HepG2 (cell line): ENCODE results near the gene SLC5A10. TPM values are rescaled to one million over a fixed set of nuclear protein-coding genes. Genes with fewer than 3 reads are reported as not detected.

ENCODE experiments used
- ERF ChIP-seq: IDR thresholded peaks from 2 replicates; pipeline ENCODE4 v1.6.1; 2018; ENCODE audit warnings: missing biosample characterization, missing genetic modification reagents
- HNRNPLL ChIP-seq: fragments of 200-400 bp; formaldehyde crosslinking; IDR thresholded peaks from 2 replicates; pipeline ENCODE4 v1.6.1; 2017; ENCODE audit warnings: mild to moderate bottlenecking, low read depth, low read length; ENCODE audit not compliant: poor library complexity, severe bottlenecking
- NFKBIZ ChIP-seq: IDR thresholded peaks from 2 replicates; pipeline ENCODE4 v1.6.1; 2018; ENCODE audit warnings: missing genetic modification reagents, missing compliant biosample characterization
- NFYC ChIP-seq: IDR thresholded peaks from 2 replicates; pipeline ENCODE4 v1.6.1; 2016; ENCODE audit warnings: missing genetic modification reagents, missing compliant biosample characterization
- PRPF4 ChIP-seq: fragments of 200-400 bp; formaldehyde crosslinking; IDR thresholded peaks from 2 replicates; pipeline ENCODE4 v1.6.1; 2016; ENCODE audit warnings: low read length, low read depth; ENCODE audit not compliant: poor library complexity, severe bottlenecking
- RFXANK ChIP-seq: IDR thresholded peaks from 2 replicates; pipeline ENCODE4 v1.6.1; 2016
- SMC3 ChIP-seq: IDR thresholded peaks from 2 replicates; pipeline ENCODE4 v1.6.1; 2011; ENCODE audit warnings: low read length, improper control_type of control experiment
- TBP ChIP-seq: sonication (generic); formaldehyde crosslinking; IDR thresholded peaks from 2 replicates; pipeline ENCODE4 v1.5.0; 2020; ENCODE audit warnings: missing genetic modification reagents
- ZFP37 ChIP-seq: sonication (generic); formaldehyde crosslinking; IDR thresholded peaks from 2 replicates; pipeline ENCODE4 v1.4.0; 2020; ENCODE audit warnings: missing genetic modification reagents, borderline replicate concordance
- ZGPAT ChIP-seq: IDR thresholded peaks from 2 replicates; pipeline ENCODE4 v1.6.1; 2016; ENCODE audit warnings: mild to moderate bottlenecking
- ZNF362 ChIP-seq: sonication (generic); formaldehyde crosslinking; IDR thresholded peaks from 2 replicates; pipeline ENCODE4 v1.4.0; 2020; ENCODE audit warnings: missing genetic modification reagents, mild to moderate bottlenecking, borderline replicate concordance
- ZNF652 ChIP-seq: IDR thresholded peaks from 2 replicates; pipeline ENCODE4 v1.6.1; 2016; ENCODE audit warnings: low read depth, borderline replicate concordance
- ZNF674 ChIP-seq: sonication (generic); formaldehyde crosslinking; IDR thresholded peaks from 2 replicates; pipeline ENCODE4 v1.5.0; 2020; ENCODE audit warnings: low read depth, mild to moderate bottlenecking, missing genetic modification reagents
- ZNF784 ChIP-seq: sonication (generic); formaldehyde crosslinking; IDR thresholded peaks from 2 replicates; pipeline ENCODE4 v1.5.1; 2020; ENCODE audit warnings: missing genetic modification reagents, mild to moderate bottlenecking, borderline replicate concordance
- polyA plus RNA-seq, 8 experiments: library from polyadenylated mRNA; depleted of rRNA in 3 of 8; stranded (reverse) in 7 of 8; unstranded in 1 of 8; fragments of >200 nt; fragmentation: Illumina TruSeq in 4 of 8; extraction: Trizol in 4 of 8; gene quantifications; 2 replicates each; pipeline versions ENCODE4 v1.2.1 to v1.2.3, GENCODE V29; 2011 to 2016; ENCODE audit warnings: low read depth in 4 of 8, missing spikeins in 1 of 8, mixed read lengths in 1 of 8; ENCODE audit not compliant: insufficient read depth in 1 of 8
- total RNA-seq, 5 experiments: library from RNA; depleted of rRNA; stranded (reverse); fragments of >200 nt; fragmentation: Illumina TruSeq; extraction: Trizol; gene quantifications; 2 replicates each; pipeline ENCODE4 v1.2.3, GENCODE V29; 2016; ENCODE audit warnings: low read depth in 1 of 5
- TF ChIP-seq, protein P1 (sequence below): sonication (generic); formaldehyde crosslinking; IDR thresholded peaks from 2 replicates; pipeline ENCODE4 v1.8.0; 2022; ENCODE audit warnings: mild to moderate bottlenecking, missing genetic modification reagents, borderline replicate concordance
- TF ChIP-seq, protein P2 (sequence below): IDR thresholded peaks from 2 replicates; pipeline ENCODE4 v1.6.1; 2016
- TF ChIP-seq, protein P3 (sequence below): sonication (generic); formaldehyde crosslinking; conservative IDR thresholded peaks from 2 replicates; pipeline ENCODE4 v1.4.0; 2020; ENCODE audit warnings: missing genetic modification reagents
- TF ChIP-seq, protein P4 (sequence below): sonication (generic); formaldehyde crosslinking; IDR thresholded peaks from 2 replicates; pipeline ENCODE4 v1.5.1; 2020; ENCODE audit warnings: mild to moderate bottlenecking, missing genetic modification reagents, moderate library complexity

The SLC5A10 gene
- total and polyA plus RNA-seq, 2 of the 13 experiments (the other 11 are each of a cell fraction or from before 2014, with no cell fraction given) = 0.05 TPM; not detected in 1

GRCh38 chr17:18919963-18920362 is 32.0 kb upstream of the SLC5A10 start (continued):
- TF ChIP-seq, protein P1, sequence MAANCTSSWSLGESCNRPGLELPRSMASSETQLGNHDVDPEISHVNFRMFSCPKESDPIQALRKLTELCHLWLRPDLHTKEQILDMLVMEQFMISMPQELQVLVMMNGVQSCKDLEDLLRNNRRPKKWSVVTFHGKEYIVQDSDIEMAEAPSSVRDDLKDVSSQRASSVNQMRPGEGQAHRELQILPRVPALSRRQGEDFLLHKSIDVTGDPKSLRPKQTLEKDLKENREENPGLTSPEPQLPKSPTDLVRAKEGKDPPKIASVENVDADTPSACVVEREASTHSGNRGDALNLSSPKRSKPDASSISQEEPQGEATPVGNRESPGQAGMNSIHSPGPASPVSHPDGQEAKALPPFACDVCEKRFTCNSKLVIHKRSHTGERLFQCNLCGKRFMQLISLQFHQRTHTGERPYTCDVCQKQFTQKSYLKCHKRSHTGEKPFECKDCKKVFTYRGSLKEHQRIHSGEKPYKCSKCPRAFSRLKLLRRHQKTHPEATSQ (CRISPR knock-in tag) = no peak
- no peak for TF ChIP-seq RFXANK (CRISPR knock-in tag)
- TF ChIP-seq NFYC (CRISPR knock-in tag) = no peak
- no peak for TF ChIP-seq ZNF652
- no peak for TF ChIP-seq ZGPAT (CRISPR knock-in tag)
- TF ChIP-seq, protein P2, sequence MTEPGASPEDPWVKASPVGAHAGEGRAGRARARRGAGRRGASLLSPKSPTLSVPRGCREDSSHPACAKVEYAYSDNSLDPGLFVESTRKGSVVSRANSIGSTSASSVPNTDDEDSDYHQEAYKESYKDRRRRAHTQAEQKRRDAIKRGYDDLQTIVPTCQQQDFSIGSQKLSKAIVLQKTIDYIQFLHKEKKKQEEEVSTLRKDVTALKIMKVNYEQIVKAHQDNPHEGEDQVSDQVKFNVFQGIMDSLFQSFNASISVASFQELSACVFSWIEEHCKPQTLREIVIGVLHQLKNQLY (CRISPR knock-in tag) = 0 out of 2 replicates have a peak, but pooled peaks have one; percentile 12
- TF ChIP-seq HNRNPLL = no peak
- no peak for TF ChIP-seq ZFP37 (CRISPR knock-in tag)
- no peak for TF ChIP-seq NFKBIZ (CRISPR knock-in tag)
- TF ChIP-seq SMC3 = no peak
- TF ChIP-seq ZNF784 (CRISPR knock-in tag) = no peak
- no peak for TF ChIP-seq ZNF674 (CRISPR knock-in tag)
- TF ChIP-seq PRPF4 = no peak
- TF ChIP-seq, protein P3, sequence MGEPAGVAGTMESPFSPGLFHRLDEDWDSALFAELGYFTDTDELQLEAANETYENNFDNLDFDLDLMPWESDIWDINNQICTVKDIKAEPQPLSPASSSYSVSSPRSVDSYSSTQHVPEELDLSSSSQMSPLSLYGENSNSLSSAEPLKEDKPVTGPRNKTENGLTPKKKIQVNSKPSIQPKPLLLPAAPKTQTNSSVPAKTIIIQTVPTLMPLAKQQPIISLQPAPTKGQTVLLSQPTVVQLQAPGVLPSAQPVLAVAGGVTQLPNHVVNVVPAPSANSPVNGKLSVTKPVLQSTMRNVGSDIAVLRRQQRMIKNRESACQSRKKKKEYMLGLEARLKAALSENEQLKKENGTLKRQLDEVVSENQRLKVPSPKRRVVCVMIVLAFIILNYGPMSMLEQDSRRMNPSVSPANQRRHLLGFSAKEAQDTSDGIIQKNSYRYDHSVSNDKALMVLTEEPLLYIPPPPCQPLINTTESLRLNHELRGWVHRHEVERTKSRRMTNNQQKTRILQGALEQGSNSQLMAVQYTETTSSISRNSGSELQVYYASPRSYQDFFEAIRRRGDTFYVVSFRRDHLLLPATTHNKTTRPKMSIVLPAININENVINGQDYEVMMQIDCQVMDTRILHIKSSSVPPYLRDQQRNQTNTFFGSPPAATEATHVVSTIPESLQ = no peak
- 0 out of 2 replicates have a peak, but pooled peaks have one; percentile 14 for TF ChIP-seq ERF (CRISPR knock-in tag)
- TF ChIP-seq, protein P4, sequence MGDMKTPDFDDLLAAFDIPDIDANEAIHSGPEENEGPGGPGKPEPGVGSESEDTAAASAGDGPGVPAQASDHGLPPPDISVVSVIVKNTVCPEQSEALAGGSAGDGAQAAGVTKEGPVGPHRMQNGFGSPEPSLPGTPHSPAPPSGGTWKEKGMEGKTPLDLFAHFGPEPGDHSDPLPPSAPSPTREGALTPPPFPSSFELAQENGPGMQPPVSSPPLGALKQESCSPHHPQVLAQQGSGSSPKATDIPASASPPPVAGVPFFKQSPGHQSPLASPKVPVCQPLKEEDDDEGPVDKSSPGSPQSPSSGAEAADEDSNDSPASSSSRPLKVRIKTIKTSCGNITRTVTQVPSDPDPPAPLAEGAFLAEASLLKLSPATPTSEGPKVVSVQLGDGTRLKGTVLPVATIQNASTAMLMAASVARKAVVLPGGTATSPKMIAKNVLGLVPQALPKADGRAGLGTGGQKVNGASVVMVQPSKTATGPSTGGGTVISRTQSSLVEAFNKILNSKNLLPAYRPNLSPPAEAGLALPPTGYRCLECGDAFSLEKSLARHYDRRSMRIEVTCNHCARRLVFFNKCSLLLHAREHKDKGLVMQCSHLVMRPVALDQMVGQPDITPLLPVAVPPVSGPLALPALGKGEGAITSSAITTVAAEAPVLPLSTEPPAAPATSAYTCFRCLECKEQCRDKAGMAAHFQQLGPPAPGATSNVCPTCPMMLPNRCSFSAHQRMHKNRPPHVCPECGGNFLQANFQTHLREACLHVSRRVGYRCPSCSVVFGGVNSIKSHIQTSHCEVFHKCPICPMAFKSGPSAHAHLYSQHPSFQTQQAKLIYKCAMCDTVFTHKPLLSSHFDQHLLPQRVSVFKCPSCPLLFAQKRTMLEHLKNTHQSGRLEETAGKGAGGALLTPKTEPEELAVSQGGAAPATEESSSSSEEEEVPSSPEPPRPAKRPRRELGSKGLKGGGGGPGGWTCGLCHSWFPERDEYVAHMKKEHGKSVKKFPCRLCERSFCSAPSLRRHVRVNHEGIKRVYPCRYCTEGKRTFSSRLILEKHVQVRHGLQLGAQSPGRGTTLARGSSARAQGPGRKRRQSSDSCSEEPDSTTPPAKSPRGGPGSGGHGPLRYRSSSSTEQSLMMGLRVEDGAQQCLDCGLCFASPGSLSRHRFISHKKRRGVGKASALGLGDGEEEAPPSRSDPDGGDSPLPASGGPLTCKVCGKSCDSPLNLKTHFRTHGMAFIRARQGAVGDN (CRISPR knock-in tag) = peak; percentile 67
- TF ChIP-seq TBP (CRISPR knock-in tag) = no peak
- TF ChIP-seq ZNF362 (CRISPR knock-in tag) = no peak
